CD4-positive, alpha-beta T cell treated with Interleukin-6 for 4 hours (primary cell): ENCODE results near the gene PAPOLA.
A peak's percentile ranks its signal among the peaks of the same experiment; 100 is the strongest.
"Not testable (repeated sequence)": the region's sequence is repeated elsewhere in the genome, so short reads cannot be mapped to it uniquely, and the experiment has no call there.

Experiments used
- DNase-seq: peaks from one replicate; pipeline ENCODE4 v3.0.0-alpha.2; 2020; ENCODE audit warnings: mixed read lengths

The PAPOLA gene

GRCh38 chr14:96501740-96502620, at the start of gene PAPOLA:
Gene PAPOLA (plus strand): TSS chr14:96502382. CDS start chr14:96502593, 211 bp downstream.
- DNase-seq = peak; percentile 94

- no peak for DNase-seq
Observed at GRCh38 chr14:96452684-96453083, 49.5 kb upstream of the PAPOLA start.

- no peak for DNase-seq
Observed at GRCh38 chr14:96455588-96455987, 46.6 kb upstream of the PAPOLA start.

- DNase-seq = no peak
Observed at GRCh38 chr14:96459851-96460250, 42.3 kb upstream of the PAPOLA start.

GRCh38 chr14:96461950-96462798, 40.0 kb upstream of the PAPOLA start:
- DNase-seq = no peak

GRCh38 chr14:96464136-96464535, 38.0 kb upstream of the PAPOLA start:
- no peak for DNase-seq

- DNase-seq = no peak
Observed at GRCh38 chr14:96466918-96467317, 35.3 kb upstream of the PAPOLA start.

GRCh38 chr14:96470331-96470730, 31.9 kb upstream of the PAPOLA start:
- no peak for DNase-seq

- not testable (repeated sequence) for DNase-seq
Observed at GRCh38 chr14:96470967-96471366, 31.2 kb upstream of the PAPOLA start.

GRCh38 chr14:96478119-96478518, 24.1 kb upstream of the PAPOLA start:
- DNase-seq = no peak

- DNase-seq = no peak
Observed at GRCh38 chr14:96479435-96480146, 22.6 kb upstream of the PAPOLA start.

GRCh38 chr14:96481731-96482314, 20.4 kb upstream of the PAPOLA start:
- no peak for DNase-seq

- no peak for DNase-seq
Observed at GRCh38 chr14:96482986-96483385, 19.2 kb upstream of the PAPOLA start.

- no peak for DNase-seq
Observed at GRCh38 chr14:96484399-96484798, 17.8 kb upstream of the PAPOLA start.

- DNase-seq = no peak
Observed at GRCh38 chr14:96486705-96487104, 15.5 kb upstream of the PAPOLA start.

GRCh38 chr14:96489327-96489726, 12.9 kb upstream of the PAPOLA start:
- DNase-seq = no peak

- no peak for DNase-seq
Observed at GRCh38 chr14:96493178-96493577, 9.0 kb upstream of the PAPOLA start.

GRCh38 chr14:96494331-96494730, 7.9 kb upstream of the PAPOLA start:
- DNase-seq = no peak

- no peak for DNase-seq
Observed at GRCh38 chr14:96497087-96497486, 5.1 kb upstream of the PAPOLA start.

- DNase-seq = no peak
Observed at GRCh38 chr14:96497586-96497985, 4.6 kb upstream of the PAPOLA start.

- DNase-seq = no peak
Observed at GRCh38 chr14:96501217-96501739, 904 bp upstream of the PAPOLA start.

- DNase-seq = no peak
Observed at GRCh38 chr14:96502621-96503305, 581 bp downstream of the PAPOLA start.
